Fibroblast of gingiva (primary cell): ENCODE results near the gene UBE2J2.

ENCODE experiments used
- DNase-seq: peaks from one replicate; pipeline ENCODE4 v3.0.0-alpha.2; 2011; ENCODE audit warnings: low read depth

Gene UBE2J2

GRCh38 chr1:1295154-1295923 lies 21.7 kb upstream of the UBE2J2 start:
- DNase-seq, result no peak

GRCh38 chr1:1294250-1294890 lies 20.7 kb upstream of the UBE2J2 start:
- DNase-seq, result no peak

GRCh38 chr1:1293263-1294249 lies 19.9 kb upstream of the UBE2J2 start:
- DNase-seq, result no peak

- DNase-seq, result no peak
These were observed 19.2 kb upstream of the UBE2J2 start for GRCh38 chr1:1292851-1293250.

- DNase-seq, result no peak
These were observed 18.8 kb upstream of the UBE2J2 start for GRCh38 chr1:1292442-1292779.

- DNase-seq, result peak; percentile 38
These were observed 18.1 kb upstream of the UBE2J2 start for GRCh38 chr1:1291548-1292441.

- no peak for DNase-seq
These were observed 17.4 kb upstream of the UBE2J2 start for GRCh38 chr1:1291023-1291528.

GRCh38 chr1:1290238-1290731 lies 16.6 kb upstream of the UBE2J2 start:
- DNase-seq, result no peak

GRCh38 chr1:1287288-1288110 lies 13.8 kb upstream of the UBE2J2 start:
- no peak for DNase-seq

GRCh38 chr1:1286313-1287261 lies 12.9 kb upstream of the UBE2J2 start:
- DNase-seq, result no peak

GRCh38 chr1:1285611-1286311 lies 12.1 kb upstream of the UBE2J2 start:
- DNase-seq, result no peak

GRCh38 chr1:1285102-1285571 lies 11.5 kb upstream of the UBE2J2 start:
- no peak for DNase-seq

- DNase-seq, result no peak
These were observed 10.8 kb upstream of the UBE2J2 start for GRCh38 chr1:1284221-1285101.

- DNase-seq, result no peak
These were observed 10.2 kb upstream of the UBE2J2 start for GRCh38 chr1:1283821-1284220.

- DNase-seq, result no peak
These were observed 9.3 kb upstream of the UBE2J2 start for GRCh38 chr1:1282998-1283397.

GRCh38 chr1:1281533-1282321 lies 8.1 kb upstream of the UBE2J2 start:
- DNase-seq, result no peak
